ENCODE measurements around the gene C3.

C3 gene

DNA sequence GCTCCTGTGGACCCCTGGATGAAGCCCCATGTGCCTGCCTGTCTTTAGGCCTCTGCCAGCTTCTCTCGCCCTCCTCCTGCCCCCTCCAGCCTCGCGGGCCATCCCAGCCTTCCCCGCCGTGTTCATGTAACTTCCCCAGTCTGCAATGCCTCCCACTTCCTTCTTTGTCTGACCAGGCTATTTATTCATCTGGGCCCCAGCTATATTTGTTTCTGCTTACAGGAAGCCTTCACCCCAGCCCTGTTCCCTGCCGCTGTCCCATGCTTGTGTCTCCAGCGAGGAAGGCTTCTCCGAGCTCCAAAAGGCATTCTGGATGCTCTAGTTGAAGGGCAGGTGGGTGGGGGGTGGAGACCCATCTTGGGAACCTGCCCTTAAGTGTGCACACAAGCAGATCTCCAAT lies 7.9 kb upstream of the C3 start:
- Histone ChIP-seq H3K79me2 (ENCODE audit: insufficient read depth, low read depth) (no peaks in the 10 kb centered on the region), H3K4me3 (IDR thresholded peaks at IDR 0.05; ENCODE audit: insufficient read depth, low read depth, low read length) (no peak overlapping the region), H3K4me1 (ENCODE audit: low read depth, poor library complexity, severe bottlenecking) (no peaks in the 10 kb centered on the region), H2AFZ (ENCODE audit: low read depth) (no peak overlapping the region), H3K27ac (no peak overlapping the region), H3K36me3 (ENCODE audit: insufficient read depth) (no peaks in the 10 kb centered on the region), H3K9ac (no peak overlapping the region), H3K4me2 (no peak overlapping the region), H4K20me1 (ENCODE audit: insufficient read depth) (no peaks in the 10 kb centered on the region), H3K27me3 (ENCODE audit: insufficient read depth, low read depth) (no peaks in the 10 kb centered on the region)
- no peak for TF ChIP-seq CTCF (conservative IDR thresholded peaks at IDR 0.05; ENCODE audit: low read depth, low read length)

DNA sequence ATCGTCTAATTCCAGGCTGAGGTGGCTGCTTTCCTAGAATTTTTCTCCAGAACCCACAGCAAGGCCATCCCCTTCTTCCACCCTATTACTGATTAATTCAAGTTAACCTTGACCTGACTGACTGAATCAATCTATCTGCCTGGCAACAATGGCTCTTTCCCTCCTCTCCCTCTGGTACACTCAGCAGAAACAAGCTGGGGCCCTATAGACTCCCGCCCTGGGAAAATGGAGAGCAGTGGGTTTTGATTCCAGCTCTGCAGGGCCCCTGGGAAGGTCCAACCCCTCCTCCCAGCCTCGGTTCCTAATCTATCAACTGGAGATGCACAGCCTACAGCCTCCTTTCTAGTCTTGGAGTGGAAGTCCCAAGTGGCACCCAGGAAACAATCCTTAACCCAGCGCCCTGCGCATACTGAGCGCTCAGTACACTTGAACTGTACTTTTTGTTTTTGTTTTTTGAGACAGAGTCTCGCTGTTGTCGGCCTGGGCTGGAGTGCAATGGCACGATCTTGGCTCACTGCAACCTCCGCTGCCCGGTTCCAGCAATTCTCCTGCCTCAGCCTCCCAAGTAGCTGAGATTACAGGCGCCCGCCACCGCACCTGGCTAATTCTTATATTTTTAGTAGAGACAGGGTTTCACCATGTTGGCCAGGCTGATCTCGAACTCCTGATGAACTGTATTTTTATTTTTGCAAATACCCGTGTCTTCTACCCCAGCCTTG lies 5.2 kb upstream of the C3 start:
- Histone ChIP-seq H3K4me3 (IDR thresholded peaks at IDR 0.05; ENCODE audit: insufficient read depth, low read depth, low read length) (no peak overlapping the region), H3K4me2 (no peak overlapping the region), H3K4me1 (ENCODE audit: low read depth, poor library complexity, severe bottlenecking) (no peaks in the 10 kb centered on the region), H3K27ac (no peak overlapping the region), H3K79me2 (ENCODE audit: insufficient read depth, low read depth) (no peaks in the 10 kb centered on the region), H3K9ac (no peak overlapping the region), H4K20me1 (ENCODE audit: insufficient read depth) (no peaks in the 10 kb centered on the region), H2AFZ (ENCODE audit: low read depth) (no peak overlapping the region), H3K27me3 (ENCODE audit: insufficient read depth, low read depth) (no peaks in the 10 kb centered on the region), H3K36me3 (ENCODE audit: insufficient read depth) (no peaks in the 10 kb centered on the region)
- no peak for TF ChIP-seq CTCF (conservative IDR thresholded peaks at IDR 0.05; ENCODE audit: low read depth, low read length)

- no peak overlapping the region for H3K27ac ChIP-seq
- H3K4me1 ChIP-seq (ENCODE audit: low read depth, poor library complexity, severe bottlenecking) = no peaks in the 10 kb centered on the region
- H3K36me3 ChIP-seq (ENCODE audit: insufficient read depth) = no peaks in the 10 kb centered on the region
- H4K20me1 ChIP-seq (ENCODE audit: insufficient read depth) = no peaks in the 10 kb centered on the region
- H3K9ac ChIP-seq = no peak overlapping the region
- no peaks in the 10 kb centered on the region for H3K79me2 ChIP-seq (ENCODE audit: insufficient read depth, low read depth)
- TF ChIP-seq CTCF (conservative IDR thresholded peaks at IDR 0.05; ENCODE audit: low read depth, low read length) = no peak
- H2AFZ ChIP-seq (ENCODE audit: low read depth) = no peak overlapping the region
- H3K27me3 ChIP-seq (ENCODE audit: insufficient read depth, low read depth) = no peaks in the 10 kb centered on the region
- H3K4me2 ChIP-seq = no peak overlapping the region
- no peak overlapping the region for H3K4me3 ChIP-seq (IDR thresholded peaks at IDR 0.05; ENCODE audit: insufficient read depth, low read depth, low read length)
These were observed 4.4 kb upstream of the C3 start for GRCh38 chr19:6724631-6725492.

- Histone ChIP-seq H3K36me3 (ENCODE audit: insufficient read depth) (no peaks in the 10 kb centered on the region), H3K27me3 (ENCODE audit: insufficient read depth, low read depth) (no peaks in the 10 kb centered on the region), H4K20me1 (ENCODE audit: insufficient read depth) (no peaks in the 10 kb centered on the region), H3K27ac (no peak overlapping the region), H3K4me1 (ENCODE audit: low read depth, poor library complexity, severe bottlenecking) (no peaks in the 10 kb centered on the region), H3K79me2 (ENCODE audit: insufficient read depth, low read depth) (no peaks in the 10 kb centered on the region), H3K9ac (no peak overlapping the region), H3K4me2 (no peak overlapping the region), H3K4me3 (IDR thresholded peaks at IDR 0.05; ENCODE audit: insufficient read depth, low read depth, low read length) (no peak overlapping the region), H2AFZ (ENCODE audit: low read depth) (no peak overlapping the region)
- no peak for TF ChIP-seq CTCF (conservative IDR thresholded peaks at IDR 0.05; ENCODE audit: low read depth, low read length)
These were observed 3.3 kb upstream of the C3 start for GRCh38 chr19:6723738-6724137.
